Inflammatory macrophage (primary cell): ENCODE results near the gene SYTL2.
A peak's percentile ranks its signal among the peaks of the same experiment; 100 is the strongest.
"Not testable (repeated sequence)": the region's sequence is repeated elsewhere in the genome, so short reads cannot be mapped to it uniquely, and the experiment has no call there.

Experiments
- DNase-seq, 2 donors: peaks; one replicate each; pipeline ENCODE4 v3.0.0-alpha.2; 2020 to 2022

SYTL2 gene

GRCh38 chr11:85685125-85685819 is 125.7 kb downstream of the SYTL2 start:
- DNase-seq = no peak

- peak; percentile 21 to 23 for DNase-seq
Measured at GRCh38 chr11:85682330-85683305, 128.3 kb downstream of the SYTL2 start.

- no peak for DNase-seq
Measured at GRCh38 chr11:85680897-85681296, 130.0 kb downstream of the SYTL2 start.

DNA sequence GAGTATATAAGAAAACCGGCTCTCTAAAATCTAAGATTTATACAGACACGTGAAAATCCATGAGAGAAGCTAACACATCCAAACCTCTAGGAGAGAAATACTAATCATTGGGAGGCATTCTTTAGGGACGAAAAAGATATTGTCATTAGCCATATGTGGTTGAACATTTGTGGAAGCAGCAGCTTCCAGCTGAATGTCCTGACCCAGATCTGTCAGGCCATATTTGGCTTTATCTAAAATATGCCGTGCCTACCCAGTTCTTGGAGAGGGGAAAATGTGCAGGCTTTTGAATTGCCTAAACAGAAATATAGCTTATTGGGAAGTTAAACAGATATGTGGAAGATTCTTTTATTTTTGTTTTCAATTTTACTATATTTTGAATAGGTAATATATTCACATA is 131.4 kb downstream of the SYTL2 start:
- no peak for DNase-seq

- no peak for DNase-seq
Measured at GRCh38 chr11:85673393-85673792, 137.5 kb downstream of the SYTL2 start.

GRCh38 chr11:85672105-85672902 is 138.6 kb downstream of the SYTL2 start:
- no peak for DNase-seq

DNA sequence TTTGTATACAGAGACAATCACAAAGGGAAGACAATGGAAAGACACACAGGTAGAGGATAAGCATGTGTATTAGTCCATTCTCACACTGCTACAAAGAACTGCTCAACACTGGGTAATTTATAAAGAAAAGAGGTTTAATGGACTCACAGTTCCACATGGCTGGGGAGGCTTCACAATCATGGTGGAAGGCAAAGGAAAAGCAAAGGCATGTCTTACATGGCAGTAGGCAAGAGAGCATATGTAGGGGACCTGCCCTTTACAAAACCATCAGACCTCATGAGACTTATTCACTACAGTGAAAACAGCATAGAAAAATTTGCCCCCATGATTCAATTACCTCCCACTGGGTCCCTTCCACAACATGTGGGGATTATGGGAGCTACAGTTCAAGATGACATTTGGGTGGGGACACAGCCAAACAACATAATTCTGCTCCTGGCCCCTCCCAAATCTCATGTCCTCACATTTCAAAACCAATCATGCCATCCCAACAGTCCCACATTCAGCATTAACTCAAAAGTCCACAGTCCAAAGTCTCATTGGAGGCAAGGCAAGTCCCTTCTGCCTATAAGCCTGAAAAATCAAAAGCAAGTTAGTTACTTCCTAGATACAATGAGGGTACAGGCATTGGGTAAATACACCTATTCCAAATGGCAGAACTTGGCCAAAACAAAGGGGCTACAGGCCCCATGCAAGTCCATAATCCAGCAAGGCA is 139.8 kb downstream of the SYTL2 start:
- not testable (repeated sequence) for DNase-seq

DNA sequence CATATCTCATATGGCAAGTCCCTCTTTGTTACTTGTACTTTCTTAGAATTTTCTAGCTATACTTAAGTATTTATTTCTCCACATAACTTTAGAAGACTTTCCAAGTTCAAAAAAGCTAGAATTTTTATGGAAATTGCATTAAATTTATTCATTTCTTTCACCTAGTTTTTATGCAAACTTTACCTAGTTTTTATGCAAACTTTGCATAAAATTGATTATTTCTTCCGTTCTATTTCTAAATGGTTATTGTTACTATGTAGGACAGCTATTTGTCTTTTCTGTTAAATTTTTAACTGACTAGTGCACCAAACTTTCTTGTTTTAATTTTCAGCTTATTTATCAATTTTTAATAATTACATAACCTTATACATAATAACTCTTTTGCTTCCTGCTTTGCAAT is 142.8 kb downstream of the SYTL2 start:
- no peak for DNase-seq

DNA sequence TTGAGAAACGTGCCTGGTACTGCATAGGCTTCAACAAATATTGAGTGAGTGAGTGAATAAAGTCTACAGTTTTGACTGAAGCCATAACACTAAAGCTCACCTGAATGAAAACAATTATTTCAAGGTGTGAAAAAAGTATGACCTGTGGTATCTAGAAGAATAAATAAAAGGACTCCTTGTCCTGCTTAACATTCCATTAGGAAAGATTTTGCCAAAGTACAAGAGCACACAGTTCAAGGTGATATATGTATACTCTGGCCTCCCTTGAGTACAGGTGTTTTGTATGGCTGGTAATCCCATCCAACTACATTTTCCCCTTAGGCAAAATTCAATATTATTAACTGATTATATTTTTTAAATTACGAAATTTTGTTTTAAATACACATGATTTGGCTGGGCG is 144.3 kb downstream of the SYTL2 start:
- no peak for DNase-seq

DNA sequence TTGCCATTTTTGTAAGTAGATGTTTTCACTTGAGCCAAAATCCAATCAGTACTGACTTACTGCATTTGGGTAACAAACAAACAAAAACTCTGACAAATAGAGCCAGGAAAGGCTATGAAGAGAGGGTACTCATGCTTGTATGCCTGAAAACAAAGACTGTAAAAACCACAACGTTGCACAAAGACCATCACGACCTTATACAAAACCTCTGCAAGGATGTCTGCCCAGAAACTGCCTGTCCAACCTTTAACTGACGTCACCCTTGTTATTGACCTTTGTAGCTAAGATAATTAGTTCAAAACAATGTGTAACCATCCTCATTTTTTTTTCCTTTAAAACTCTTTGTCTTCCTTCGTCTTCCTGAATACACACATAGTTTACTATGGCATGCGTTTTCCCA is 145.2 kb downstream of the SYTL2 start:
- DNase-seq = no peak

DNA sequence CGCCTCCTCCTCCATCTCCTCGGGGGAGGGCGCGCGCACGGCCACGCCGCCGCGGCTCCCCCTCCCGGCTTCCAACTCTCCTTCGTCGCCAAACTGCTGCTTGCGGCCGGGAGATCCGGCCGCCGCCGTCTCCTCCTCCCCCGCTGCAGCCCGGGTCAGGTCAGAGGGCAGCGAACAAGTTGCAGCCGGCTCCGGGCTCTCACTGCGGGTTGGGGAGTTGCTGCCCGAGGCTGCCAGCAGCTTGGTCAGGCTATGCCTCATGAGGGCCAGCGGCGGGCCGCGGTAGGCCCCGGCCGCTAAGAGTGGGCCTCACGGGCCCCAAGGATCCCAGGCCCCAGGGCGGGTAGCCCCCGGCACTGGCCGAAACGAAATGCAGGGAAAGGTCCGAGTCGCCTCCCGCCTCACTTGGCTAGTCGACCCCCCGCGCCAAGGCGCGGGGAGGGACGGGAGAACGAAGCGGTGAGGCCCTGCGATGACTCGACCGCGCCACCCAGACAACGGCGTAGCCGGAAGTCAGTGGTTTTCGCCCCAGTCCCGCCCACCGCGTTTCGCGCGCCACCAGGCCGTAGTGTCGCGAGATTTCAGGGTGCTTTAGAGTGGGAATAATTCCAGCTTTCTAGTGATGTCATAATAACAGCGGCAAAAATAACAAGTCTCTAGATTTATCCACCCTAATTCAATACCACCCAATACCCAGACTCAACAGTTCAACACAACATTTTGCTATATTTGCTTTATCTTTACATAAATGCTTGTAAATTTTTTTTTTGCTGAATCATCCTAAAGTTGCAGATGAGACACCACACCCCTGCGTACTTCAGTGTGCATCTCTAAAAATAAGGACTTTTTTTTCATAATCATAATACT is 146.1 kb downstream of the SYTL2 start, which contains the start of gene CREBZF:
Gene CREBZF (minus strand): TSS at position 515 of the 867 bp plus-strand sequence. CDS start 254 bp downstream, at position 261.
- peak; percentile 96 to 97 for DNase-seq

- peak; percentile 69 to 82 for DNase-seq
Measured at GRCh38 chr11:85663753-85664614, 147.0 kb downstream of the SYTL2 start.

- DNase-seq = no peak
Measured at GRCh38 chr11:85663080-85663752, 147.7 kb downstream of the SYTL2 start.

- no peak for DNase-seq
Measured at GRCh38 chr11:85661972-85662664, 148.8 kb downstream of the SYTL2 start.

- DNase-seq = no peak
Measured at GRCh38 chr11:85658180-85658579, 152.8 kb downstream of the SYTL2 start.

DNA sequence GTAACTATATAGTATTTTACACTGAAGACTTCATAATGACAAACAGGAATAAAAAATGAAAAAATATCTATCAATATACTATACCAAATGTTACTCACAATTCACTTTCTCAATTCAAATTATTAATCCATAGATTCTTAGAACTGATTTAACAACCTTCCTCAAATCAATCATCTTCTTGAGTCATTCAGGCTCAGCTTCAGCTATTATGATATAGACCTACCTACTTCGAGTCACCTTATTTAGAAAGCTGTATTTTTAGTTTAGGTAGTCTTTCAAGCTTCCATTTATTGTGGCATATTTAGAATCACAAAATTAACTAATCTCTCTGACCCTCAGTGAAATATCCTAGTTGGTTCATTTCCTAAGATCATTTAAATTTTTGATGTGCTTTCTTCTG is 154.2 kb downstream of the SYTL2 start:
- DNase-seq = no peak

DNA sequence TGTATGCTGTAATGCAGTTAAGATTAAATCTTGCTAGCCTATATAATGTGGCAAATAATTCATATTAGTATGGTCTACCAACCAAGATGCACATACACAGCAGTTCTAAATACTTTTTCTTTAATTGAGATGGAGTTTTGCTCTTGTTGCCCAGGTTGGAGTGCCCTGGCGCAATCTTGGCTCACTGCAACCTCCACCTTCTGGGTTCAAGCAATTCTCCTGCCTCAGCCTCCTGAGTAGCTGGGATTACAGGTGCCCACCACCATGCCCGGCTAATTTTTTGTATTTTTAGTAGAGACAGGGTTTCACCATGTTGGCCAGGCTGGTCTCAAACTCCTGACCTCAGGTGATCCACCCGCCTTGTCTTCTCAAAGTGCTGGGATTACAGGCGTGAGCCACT is 156.6 kb downstream of the SYTL2 start:
- DNase-seq = not testable (repeated sequence)

DNA sequence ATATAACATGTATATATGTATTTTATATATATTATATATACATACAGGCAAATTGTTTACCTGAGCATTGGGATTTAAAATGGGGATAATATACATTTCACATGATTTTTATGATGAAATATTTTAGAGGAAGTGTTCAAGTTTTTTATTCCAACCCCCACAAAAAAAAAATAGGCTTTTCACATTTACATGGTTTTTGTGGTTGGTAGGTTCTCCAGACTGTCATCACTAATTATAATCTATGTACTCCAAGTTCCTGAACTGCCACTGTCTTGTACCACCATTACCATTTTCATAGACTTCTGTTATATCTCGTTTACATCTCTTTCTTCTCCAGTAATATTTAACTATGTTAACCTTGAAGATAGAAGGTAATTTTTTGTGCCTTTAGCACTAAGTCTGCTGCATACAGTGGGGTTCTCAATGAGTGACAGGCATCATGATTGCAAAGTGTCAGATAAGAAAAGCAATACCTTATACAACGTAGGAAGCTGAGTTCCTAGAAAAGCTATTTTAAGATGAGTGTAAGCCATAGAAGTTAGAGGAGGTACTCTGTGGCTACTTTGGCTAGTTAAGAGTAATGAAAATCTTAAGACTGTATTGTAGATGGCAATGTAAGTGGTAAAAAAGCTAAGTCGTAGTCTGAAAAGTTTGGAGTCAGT is 158.0 kb downstream of the SYTL2 start:
- DNase-seq = peak; percentile 14 to 58
